Anterior cingulate cortex (tissue), 58 donors: Measurements from ENCODE around the gene GALK1.

Experiments
- DNase-seq, 58 donors: peaks; one replicate each; lab custom pipeline; 2025; lab: John Stamatoyannopoulos, UW

The GALK1 gene

GRCh38 chr17:75733471-75733870, 31.5 kb downstream of the GALK1 start:
- no peak for DNase-seq

DNA sequence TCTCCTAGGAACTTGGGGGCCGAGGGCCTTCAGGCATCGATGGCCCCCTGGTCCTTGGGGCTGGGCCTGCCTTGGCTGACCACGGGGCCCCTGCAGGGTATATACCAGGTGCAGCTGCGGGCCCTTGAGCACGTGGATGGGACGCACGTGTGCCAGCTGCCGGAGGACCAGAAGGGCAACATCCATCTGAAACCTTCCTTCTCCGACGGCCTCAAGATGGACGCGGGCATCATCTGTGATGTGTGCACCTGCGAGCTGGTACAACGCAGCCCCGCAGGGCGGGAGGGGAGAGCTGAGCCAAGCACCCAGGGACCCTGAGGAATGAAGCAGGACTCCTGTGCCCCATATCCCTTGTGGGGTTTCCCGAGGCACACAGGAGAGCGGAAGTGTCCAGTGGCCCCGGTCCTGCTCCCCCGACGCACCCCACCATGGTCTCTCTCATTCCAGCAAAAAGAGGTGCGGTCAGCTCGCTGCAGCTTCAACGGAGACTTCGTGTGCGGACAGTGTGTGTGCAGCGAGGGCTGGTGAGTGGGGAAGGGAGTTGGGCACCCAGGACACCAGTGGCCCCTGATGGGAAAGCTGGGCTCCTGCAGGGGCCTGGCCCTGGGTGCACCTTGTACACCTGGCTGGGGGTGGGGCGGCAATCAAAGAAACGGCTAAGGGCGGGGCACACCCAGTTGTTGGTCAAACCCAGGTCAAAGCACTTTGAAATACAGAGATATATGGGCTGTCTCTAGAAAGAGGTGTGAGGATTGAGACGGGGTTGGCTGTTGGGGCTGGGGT, 33.1 kb downstream of the GALK1 start:
- no peak for DNase-seq

DNA sequence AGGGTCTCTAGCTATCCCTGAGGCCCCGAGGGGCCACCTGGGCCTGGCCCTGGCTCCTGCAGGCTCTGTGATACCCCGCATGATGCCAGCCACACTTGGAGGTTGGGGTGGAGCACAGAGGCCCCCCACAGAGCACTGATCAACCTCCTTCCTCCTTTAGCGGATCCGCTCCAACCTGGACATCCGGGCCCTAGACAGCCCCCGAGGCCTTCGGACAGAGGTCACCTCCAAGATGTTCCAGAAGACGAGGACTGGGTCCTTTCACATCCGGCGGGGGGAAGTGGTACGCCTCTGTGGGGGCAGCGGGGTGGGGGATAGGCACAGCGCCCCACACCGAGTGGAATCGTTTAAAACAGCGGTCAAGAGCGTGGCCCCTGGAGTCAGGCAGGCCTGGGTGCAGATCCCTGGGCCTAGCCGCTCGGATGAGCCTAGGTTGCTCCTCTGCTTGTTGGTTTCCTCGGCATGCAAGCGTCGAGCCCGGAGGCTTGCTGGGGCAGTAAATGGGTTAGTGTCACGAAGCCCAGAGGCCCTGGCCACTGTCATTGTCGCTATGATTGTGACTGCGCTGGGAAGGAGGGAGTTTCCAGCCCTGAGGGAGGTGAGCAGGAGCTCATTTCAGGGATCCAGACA, 33.8 kb downstream of the GALK1 start:
- no peak for DNase-seq

GRCh38 chr17:75730065-75730464, 34.9 kb downstream of the GALK1 start:
- no peak for DNase-seq

DNA sequence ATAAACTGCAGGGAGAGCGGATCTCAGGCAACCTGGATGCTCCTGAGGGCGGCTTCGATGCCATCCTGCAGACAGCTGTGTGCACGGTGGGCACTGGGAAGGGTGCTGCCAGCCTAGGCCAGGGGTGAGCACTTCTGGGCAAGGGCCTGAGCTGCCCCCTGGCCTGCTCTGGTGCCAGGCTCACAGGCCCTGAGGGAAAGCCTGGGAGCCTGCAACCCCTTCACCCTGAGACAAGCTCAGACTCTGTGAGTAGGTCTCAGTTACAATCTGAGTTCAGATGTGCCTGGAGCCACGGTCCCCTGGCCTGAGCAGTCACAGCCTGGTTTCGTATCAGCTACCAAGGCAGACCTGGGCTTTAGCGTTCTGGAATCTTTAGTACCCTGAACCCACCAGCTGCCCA, 35.6 kb downstream of the GALK1 start:
- DNase-seq, result no peak

- no peak for DNase-seq
These were observed 37.6 kb downstream of the GALK1 start for GRCh38 chr17:75727391-75727790.

GRCh38 chr17:75725504-75725903, 39.5 kb downstream of the GALK1 start:
- no peak for DNase-seq

- DNase-seq, result no peak
These were observed 40.7 kb downstream of the GALK1 start for GRCh38 chr17:75724016-75725003.

DNA sequence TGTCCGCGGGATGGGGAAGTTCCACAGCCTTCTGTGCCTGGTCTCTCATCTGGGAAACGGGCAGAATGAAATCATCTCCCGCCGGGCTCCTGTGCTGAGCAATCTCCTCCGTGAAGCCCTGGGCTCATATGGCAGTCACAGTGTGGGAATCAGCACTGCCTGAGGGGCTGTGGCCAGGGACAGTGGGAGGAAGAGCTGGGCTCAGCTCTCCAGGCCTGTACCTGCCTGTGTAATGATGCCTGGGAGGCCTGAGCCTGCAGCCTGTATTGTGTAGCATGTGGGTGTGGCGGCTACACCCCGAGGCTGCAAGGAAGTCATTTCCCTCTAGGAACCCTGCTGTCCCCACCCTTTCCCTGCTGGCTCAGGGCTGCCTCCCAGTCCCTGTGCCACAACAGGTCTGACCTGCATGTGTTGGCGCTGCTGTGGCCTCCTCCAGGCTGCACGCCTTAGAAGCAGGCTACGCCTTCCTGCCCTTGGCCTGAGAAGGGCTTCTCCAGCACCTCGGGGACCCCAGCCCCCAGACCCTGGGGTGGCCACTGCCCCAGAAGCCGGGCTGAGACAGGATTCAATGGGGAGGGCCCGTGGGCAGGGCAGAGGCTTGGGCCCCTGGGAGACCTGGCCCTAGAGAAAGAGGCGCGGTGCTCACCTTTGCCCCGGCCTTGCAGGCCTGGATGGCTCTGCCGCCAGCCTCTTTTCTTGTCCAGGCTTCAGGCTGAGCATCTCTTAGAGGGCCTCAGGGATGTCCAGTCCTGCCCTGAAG, 41.6 kb downstream of the GALK1 start:
- DNase-seq, result no peak

GRCh38 chr17:75722542-75723095, 42.4 kb downstream of the GALK1 start:
- DNase-seq, result no peak

- DNase-seq, result peak in 1 of 58 donors; percentile 5
These were observed 42.9 kb downstream of the GALK1 start for GRCh38 chr17:75722076-75722475.

DNA sequence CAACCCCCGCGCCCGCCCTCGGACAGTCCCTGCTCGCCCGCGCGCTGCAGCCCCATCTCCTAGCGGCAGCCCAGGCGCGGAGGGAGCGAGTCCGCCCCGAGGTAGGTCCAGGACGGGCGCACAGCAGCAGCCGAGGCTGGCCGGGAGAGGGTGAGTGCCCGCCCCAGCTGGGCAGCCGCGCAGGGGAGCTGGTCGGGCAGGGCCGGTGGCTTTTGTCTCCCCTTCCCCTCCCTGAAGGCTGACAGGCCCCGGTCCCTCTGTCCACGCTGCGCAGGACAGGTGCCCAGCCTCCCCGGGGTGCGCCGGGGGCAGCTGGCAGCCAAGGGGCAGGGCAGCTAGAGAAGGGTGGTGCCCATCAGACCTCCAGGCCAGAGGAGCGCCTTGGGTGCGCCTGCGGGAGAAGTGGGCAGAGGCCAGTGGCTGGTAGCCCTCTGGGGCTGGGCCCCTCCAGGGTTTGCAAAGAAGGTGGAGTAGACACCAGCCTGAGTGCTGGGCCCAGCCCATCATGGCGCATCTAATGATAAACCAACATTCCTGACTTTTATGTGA, 43.5 kb downstream of the GALK1 start:
- no peak for DNase-seq

DNA sequence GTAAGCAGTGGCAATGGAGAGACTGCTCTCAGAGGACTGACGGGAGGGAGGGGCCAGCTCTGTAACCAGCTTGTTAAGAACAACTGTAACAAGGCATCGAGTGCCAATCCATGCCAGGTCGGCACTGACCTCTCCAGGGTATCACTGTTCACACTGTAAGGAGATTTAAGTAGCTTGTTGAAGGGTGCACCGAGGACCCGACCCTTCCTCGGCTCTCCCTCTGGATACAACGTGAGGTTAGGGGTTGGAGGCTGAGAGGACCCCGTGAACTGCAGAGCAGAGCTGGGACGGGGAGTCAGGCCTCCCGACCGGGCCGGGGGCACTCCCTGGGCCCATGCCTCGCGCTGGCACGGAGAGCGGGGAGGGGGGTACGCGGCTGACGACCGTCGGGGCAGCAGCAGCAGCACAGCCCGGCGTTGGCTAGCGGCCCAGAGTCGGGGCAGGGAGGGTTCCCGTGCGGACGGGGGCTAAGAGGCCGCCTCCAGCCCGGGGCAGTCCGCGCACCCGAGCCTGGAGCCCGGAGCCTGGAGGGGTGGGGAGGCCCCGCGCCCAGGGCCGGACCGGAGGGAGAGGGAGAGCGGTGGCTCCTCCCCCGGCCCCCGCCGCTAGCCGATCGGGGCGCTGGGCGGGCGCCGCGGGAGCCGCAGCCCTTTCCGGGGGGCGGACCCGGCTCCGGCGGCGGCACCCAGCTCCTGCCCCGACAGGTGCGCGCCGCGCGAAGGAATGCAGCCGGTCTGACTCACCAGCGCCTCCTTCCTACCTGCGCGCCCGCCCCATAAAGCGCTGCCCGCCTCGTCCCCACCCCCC, 44.1 kb downstream of the GALK1 start, which contains the start of gene ITGB4:
Gene ITGB4, plus strand, starts transcription at position 804 of the 807 bp plus-strand sequence. CDS start 3,245 bp downstream, outside the sequence.
- DNase-seq, result peak in 33 of 58 donors; percentile 12 to 69 (median 46)

DNA sequence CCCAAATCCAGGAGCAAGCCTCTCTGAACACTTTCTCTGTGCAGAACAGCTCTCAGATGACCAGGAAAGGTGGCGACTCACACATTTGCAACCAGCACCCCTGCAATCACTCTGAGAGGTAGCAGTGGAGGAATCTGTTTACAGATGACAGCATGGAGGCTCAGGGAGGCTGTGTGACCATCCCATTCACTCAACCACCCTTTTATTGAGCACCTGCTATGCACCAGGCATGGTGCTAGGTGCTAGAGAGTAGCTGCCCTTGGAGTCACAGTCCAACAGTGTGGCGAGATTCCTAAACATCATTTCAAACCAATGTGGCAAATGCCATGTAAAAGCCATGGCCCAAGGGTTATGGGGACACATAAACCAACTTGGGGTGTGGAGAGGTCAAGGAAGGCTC, 45.3 kb downstream of the GALK1 start:
- DNase-seq, result no peak

DNA sequence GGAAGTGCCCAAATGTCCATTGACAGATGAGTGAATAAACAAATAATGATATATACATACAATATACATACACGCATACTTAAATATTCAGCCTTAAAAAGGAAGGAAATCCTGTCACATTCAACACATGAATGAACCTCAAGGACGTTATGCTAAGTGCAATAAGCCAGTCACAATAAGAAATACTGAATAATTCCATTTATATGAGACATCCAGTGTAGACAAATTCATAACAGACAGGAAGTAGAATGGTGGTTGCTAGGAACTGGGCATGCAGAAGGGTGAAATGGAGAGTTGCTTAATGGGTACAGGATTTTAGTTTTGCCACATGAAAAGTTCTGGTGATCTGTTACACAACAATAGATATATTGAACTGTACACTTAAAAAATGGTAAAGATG, 52.5 kb downstream of the GALK1 start:
- DNase-seq, result no peak
